ENCODE results near the gene CLDND2.

The CLDND2 gene

DNA sequence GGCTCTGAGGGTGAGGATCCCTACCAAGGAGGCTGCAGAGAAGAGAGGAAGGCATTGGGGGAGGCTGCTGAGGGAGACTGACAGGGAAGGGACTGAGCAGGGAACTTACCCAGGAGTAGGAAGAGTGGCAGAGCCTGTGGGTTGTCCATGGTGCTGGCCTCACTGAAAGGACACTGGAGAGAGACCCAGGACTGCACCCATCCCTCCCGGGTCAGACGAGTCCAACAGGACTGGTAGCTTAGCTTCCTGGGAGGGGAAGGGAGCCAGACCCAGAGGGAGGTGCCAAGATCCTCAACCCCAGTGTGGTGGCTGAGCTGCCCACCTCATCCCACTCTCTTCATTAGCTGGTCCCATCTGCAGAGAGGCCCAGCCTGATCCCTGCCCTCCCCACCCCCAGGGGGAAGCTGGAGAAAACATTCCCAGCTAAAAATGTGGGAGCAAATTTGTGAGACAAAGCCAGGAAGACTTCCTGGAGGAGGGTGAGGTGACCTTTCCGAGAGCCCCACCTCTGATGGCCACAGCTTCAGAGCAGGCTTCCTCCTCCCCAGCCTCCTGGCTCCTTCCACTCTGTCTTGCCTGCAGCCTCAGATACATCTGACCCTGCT is 26.7 kb downstream of the CLDND2 start, which contains the start of gene VSIG10L:
TSS of gene VSIG10L (minus strand) at position 164 of the 605 bp plus-strand sequence. CDS start at position 149, 15 bp downstream.
- no peak for ATAC-seq (ENCODE audit: insufficient read depth, low read depth)
- Histone ChIP-seq H3K79me2 (ENCODE audit: insufficient read depth, low read length) (no peaks in the 10 kb centered on the region), H3K4me2 (ENCODE audit: insufficient read depth, low read length) (no peak within 1 kb of the TSS), H3K9me3 (ENCODE audit: insufficient read depth, low read length, severe bottlenecking) (no peaks in the 10 kb centered on the region), H3K4me3 (ENCODE audit: low read depth in 1 of 2, low read length in 2 of 2) (no peak within 1 kb of the TSS), H3K36me3 (ENCODE audit: insufficient read depth, low read length) (peaks cover 21% of the 10 kb centered on the region), H2AFZ (ENCODE audit: low read depth, low read length) (no peak within 1 kb of the TSS), H3K4me1 (ENCODE audit: insufficient read depth, low read length) (peaks cover 13% of the 10 kb centered on the region), H4K20me1 (ENCODE audit: insufficient read depth, low read length) (no peaks in the 10 kb centered on the region; the same call in 1 of the 2 replicates), H3K27ac (ENCODE audit: low read length) (no peak within 1 kb of the TSS), H3K27me3 (ENCODE audit: insufficient read depth, low read length, poor library complexity) (no peaks in the 10 kb centered on the region), H3K9ac (ENCODE audit: low read depth, low read length) (no peak within 1 kb of the TSS)
- TF ChIP-seq, protein P1, sequence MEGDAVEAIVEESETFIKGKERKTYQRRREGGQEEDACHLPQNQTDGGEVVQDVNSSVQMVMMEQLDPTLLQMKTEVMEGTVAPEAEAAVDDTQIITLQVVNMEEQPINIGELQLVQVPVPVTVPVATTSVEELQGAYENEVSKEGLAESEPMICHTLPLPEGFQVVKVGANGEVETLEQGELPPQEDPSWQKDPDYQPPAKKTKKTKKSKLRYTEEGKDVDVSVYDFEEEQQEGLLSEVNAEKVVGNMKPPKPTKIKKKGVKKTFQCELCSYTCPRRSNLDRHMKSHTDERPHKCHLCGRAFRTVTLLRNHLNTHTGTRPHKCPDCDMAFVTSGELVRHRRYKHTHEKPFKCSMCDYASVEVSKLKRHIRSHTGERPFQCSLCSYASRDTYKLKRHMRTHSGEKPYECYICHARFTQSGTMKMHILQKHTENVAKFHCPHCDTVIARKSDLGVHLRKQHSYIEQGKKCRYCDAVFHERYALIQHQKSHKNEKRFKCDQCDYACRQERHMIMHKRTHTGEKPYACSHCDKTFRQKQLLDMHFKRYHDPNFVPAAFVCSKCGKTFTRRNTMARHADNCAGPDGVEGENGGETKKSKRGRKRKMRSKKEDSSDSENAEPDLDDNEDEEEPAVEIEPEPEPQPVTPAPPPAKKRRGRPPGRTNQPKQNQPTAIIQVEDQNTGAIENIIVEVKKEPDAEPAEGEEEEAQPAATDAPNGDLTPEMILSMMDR (IDR thresholded peaks at IDR 0.05; ENCODE audit: borderline replicate concordance, extremely low read depth, low read length, poor library complexity, severe bottlenecking), result no peak
- TF ChIP-seq EZH2 (IDR thresholded peaks at IDR 0.05; ENCODE audit: borderline replicate concordance, low read depth, low read length, severe bottlenecking), result no peak
- DNase-seq, result no peak

DNA sequence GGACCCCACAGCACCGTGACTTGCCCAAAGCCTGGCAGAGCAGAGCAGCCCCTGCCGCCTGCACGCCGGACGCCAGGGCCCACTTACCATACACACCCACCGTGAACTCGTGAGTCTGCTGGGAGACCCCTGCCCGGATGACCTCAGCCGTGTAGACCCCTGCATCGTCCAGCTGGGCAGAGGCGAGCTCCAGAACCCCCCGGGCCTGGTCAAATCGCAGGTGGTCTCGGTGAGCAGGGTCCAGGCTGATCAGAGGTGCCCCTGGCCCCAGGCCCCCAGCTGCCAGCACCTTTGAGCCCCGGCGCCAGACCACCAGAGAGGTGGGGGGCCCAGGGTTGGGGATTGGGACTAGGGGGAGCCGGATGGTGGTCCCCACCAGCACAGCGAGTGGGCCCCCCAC is 27.7 kb downstream of the CLDND2 start:
- no peak for DNase-seq
- no peaks in the 10 kb centered on the region for H3K9me3 ChIP-seq (ENCODE audit: insufficient read depth, low read length, severe bottlenecking)
- no peak for TF ChIP-seq EZH2 (IDR thresholded peaks at IDR 0.05; ENCODE audit: borderline replicate concordance, low read depth, low read length, severe bottlenecking)
- TF ChIP-seq, protein P1 (IDR thresholded peaks at IDR 0.05; ENCODE audit: borderline replicate concordance, extremely low read depth, low read length, poor library complexity, severe bottlenecking), result no peak
- no peaks in the 10 kb centered on the region for H3K27me3 ChIP-seq (ENCODE audit: insufficient read depth, low read length, poor library complexity)
- H3K36me3 ChIP-seq (ENCODE audit: insufficient read depth, low read length), result peaks cover 12% of the 10 kb centered on the region
- no peak overlapping the region for H3K4me3 ChIP-seq (ENCODE audit: low read depth in 1 of 2, low read length in 2 of 2)
- H3K4me2 ChIP-seq (ENCODE audit: insufficient read depth, low read length), result no peak overlapping the region
- no peak overlapping the region for H3K27ac ChIP-seq (ENCODE audit: low read length)
- no peaks in the 10 kb centered on the region for H3K79me2 ChIP-seq (ENCODE audit: insufficient read depth, low read length)
- H2AFZ ChIP-seq (ENCODE audit: low read depth, low read length), result no peak overlapping the region
- H3K4me1 ChIP-seq (ENCODE audit: insufficient read depth, low read length), result peaks cover 13% of the 10 kb centered on the region
- no peak for ATAC-seq (ENCODE audit: insufficient read depth, low read depth)
- H4K20me1 ChIP-seq (ENCODE audit: insufficient read depth, low read length), result no peaks in the 10 kb centered on the region
- H3K9ac ChIP-seq (ENCODE audit: low read depth, low read length), result no peak overlapping the region

DNA sequence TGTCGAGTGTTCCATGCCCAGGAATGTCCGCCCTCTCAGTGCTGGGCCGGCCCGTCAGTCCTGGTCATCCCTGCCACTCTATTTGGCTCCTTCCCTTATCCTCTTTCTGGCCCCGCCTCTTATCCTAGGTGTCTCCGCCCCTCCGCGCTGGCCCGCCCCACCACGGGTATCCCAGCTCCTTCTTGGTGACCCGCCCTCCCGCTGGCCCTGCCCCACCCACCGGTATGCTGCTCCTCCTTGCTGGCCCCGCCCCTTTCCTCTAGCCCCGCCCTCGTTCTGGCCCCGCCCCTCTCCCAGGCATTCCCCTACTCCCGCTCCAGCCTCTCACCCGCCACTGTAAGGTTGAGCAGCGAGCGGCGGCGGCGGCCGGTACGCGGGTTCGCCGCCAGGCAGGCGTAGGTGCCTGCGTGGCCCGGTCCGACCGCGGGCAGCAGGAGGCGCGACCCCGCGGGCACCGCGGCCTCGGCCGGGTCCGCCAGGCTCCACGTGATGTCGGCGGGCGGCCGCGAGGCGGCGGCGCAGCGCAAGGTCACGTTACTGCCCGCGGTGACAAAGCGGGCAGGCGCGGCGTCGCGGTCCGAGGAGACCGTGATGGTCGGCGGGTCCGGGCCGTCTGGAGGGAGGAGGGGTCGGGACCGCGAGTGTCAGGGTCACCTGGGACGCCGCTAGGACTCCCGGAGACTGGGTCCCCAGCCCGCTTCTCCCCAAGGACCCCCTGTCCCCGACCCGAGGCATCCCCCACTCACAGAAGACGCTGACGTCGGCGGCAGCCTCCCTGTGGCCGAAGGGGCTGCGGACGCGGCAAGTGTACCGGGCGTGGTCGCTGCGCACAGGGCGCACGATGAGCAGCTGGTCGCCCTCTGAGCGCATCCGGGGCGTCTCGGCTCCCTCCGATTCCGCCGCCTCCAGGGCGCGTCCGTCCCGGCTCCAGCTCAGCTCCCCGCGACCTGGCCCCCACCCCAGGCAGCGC is 28.8 kb downstream of the CLDND2 start:
- Histone ChIP-seq H3K9me3 (ENCODE audit: insufficient read depth, low read length, severe bottlenecking) (no peaks in the 10 kb centered on the region), H3K4me3 (ENCODE audit: low read depth in 1 of 2, low read length in 2 of 2) (peak overlapping the region in 1 of 2 experiments; percentile 62; a peak in 2 of 4 replicates), H4K20me1 (ENCODE audit: insufficient read depth, low read length) (no peaks in the 10 kb centered on the region), H3K4me2 (ENCODE audit: insufficient read depth, low read length) (peak overlapping the region; percentile 74), H2AFZ (ENCODE audit: low read depth, low read length) (no peak overlapping the region; the same call in 1 of the 2 replicates), H3K27ac (ENCODE audit: low read length) (no peak overlapping the region), H3K4me1 (ENCODE audit: insufficient read depth, low read length) (peaks cover 13% of the 10 kb centered on the region), H3K79me2 (ENCODE audit: insufficient read depth, low read length) (no peaks in the 10 kb centered on the region), H3K36me3 (ENCODE audit: insufficient read depth, low read length) (peaks cover under 1% of the 10 kb centered on the region; the same call in 1 of the 2 replicates), H3K9ac (ENCODE audit: low read depth, low read length) (no peak overlapping the region), H3K27me3 (ENCODE audit: insufficient read depth, low read length, poor library complexity) (no peaks in the 10 kb centered on the region)
- peak; percentile 49 for DNase-seq
- no peak for ATAC-seq (ENCODE audit: insufficient read depth, low read depth)
- no peak for TF ChIP-seq EZH2 (IDR thresholded peaks at IDR 0.05; ENCODE audit: borderline replicate concordance, low read depth, low read length, severe bottlenecking)
- TF ChIP-seq, protein P1 (IDR thresholded peaks at IDR 0.05; ENCODE audit: borderline replicate concordance, extremely low read depth, low read length, poor library complexity, severe bottlenecking), result no peak
